Measurements from ENCODE around the gene ADAMTS3.

The ADAMTS3 gene

GRCh38 chr4:72388521-72388920, 180.5 kb downstream of the ADAMTS3 start:
- FAIRE-seq (no peak), DNase-seq (ENCODE audit: insufficient read length, low spot score) (no peak)
- no peak for TF ChIP-seq POLR2A (IDR thresholded peaks at IDR 0.05; ENCODE audit: low read depth, low read length)

- FAIRE-seq (no peak), DNase-seq (ENCODE audit: insufficient read length, low spot score) (no peak)
- no peak for TF ChIP-seq POLR2A (IDR thresholded peaks at IDR 0.05; ENCODE audit: low read depth, low read length)
Measured at GRCh38 chr4:72387959-72388358, 181.1 kb downstream of the ADAMTS3 start.

DNA sequence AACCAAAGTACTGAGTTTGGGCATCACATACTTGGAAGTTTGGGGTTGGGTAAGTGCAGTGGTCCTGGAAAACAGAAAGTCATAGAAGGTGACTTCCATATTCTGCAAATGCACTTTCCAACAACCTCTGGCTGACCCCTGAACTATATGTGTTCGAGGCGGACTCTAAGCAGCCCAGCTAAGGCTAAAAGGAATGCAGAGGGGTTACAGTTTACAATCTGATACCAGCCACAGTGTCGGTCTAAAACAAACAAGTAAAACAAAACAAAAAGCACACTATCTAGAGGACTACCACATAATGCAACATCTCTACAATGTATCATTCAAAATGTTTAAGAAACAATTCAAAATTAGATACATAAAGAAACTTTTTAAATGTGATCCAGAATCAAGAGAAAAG, 185.6 kb downstream of the ADAMTS3 start:
- DNase-seq (ENCODE audit: insufficient read length, low spot score): no peak
- no peak for FAIRE-seq
- no peak for TF ChIP-seq POLR2A (IDR thresholded peaks at IDR 0.05; ENCODE audit: low read depth, low read length)

DNA sequence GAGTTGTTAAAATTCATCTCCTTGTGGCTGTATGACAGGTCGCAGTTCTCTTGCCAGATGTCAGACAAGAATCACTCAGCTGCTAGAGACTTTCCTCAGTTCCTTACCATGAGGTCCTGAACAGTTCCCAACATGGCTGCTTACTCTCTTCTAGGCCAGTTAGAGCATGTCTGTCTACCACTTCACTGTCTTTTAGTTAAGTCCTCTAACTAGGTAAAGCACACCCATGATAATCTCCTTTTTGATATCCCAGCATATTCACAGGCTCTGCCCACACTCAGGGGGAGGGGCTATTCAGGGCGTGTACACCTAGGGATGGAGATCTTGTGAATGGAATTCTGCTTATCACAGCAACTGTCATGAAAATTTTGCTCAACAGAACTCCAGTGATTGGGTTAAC, 190.1 kb downstream of the ADAMTS3 start:
- no peak for TF ChIP-seq POLR2A (IDR thresholded peaks at IDR 0.05; ENCODE audit: low read depth, low read length)
- no peak for FAIRE-seq
- DNase-seq (ENCODE audit: insufficient read length, low spot score): no peak

DNA sequence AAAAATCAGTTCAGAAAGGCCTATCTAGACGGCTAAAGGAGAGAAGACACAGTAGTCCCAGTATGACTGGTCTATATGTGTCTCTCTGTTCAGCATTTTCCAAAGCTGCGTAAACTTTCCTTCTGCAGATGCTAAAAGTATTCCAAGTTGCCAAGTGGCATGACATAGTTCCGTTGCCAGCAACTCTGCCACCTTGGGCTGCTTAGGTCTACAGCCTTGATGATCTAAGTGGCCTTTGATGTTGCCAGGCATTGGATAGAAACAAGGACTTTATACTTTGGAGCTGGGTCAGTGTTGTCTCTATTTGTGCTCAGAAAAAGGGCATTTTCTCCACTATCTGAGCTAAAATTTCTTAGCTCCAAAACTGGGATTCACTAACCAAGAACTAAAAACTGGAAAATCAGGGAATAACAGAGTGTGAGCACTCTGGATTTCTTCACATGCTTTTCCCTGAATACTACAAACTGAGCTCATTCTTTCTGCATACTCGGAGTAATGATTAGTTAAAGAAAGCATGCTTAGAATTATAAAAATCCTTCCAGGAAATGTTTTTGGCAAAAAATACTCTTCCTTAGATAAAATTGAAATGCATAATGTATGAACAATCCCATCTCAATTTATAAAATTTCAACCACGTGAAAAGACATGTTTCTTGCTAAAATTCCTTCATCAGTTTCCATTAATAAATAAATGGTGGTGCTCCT, 191.4 kb downstream of the ADAMTS3 start:
- no peak for DNase-seq (ENCODE audit: insufficient read length, low spot score)
- no peak for TF ChIP-seq POLR2A (IDR thresholded peaks at IDR 0.05; ENCODE audit: low read depth, low read length)

GRCh38 chr4:72376901-72377300, 192.1 kb downstream of the ADAMTS3 start:
- no peak for FAIRE-seq
- TF ChIP-seq POLR2A (IDR thresholded peaks at IDR 0.05; ENCODE audit: low read depth, low read length): no peak
- no peak for DNase-seq (ENCODE audit: insufficient read length, low spot score)

More for the DNA sequence above, 191.4 kb downstream of the ADAMTS3 start:
- no peak for FAIRE-seq

- no peak for DNase-seq (ENCODE audit: insufficient read length, low spot score)
- FAIRE-seq: no peak
- no peak for TF ChIP-seq POLR2A (IDR thresholded peaks at IDR 0.05; ENCODE audit: low read depth, low read length)
Measured at GRCh38 chr4:72375073-72375736, 193.8 kb downstream of the ADAMTS3 start.

DNA sequence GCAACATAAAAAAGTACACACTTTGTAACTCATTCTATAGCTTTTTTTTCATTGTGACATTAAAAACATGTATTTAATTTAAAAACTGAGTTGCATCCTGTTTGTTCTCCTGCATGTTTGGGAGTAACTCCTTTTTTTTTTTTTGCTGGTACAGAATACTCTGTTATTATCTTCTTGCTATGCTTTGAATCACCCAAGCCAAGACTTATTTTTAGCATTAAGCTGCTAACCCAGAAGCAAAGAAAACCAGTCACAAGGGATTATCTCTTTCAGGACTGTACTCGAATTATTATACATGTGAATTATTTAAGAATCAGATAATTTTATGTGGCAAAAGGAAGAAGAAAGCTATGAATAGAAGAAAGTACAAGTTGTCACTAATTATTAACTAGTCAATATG, 194.9 kb downstream of the ADAMTS3 start:
- no peak for DNase-seq (ENCODE audit: insufficient read length, low spot score)
- no peak for FAIRE-seq
- TF ChIP-seq POLR2A (IDR thresholded peaks at IDR 0.05; ENCODE audit: low read depth, low read length): no peak

- no peak for FAIRE-seq
- no peak for TF ChIP-seq POLR2A (IDR thresholded peaks at IDR 0.05; ENCODE audit: low read depth, low read length)
- no peak for DNase-seq (ENCODE audit: insufficient read length, low spot score)
Measured at GRCh38 chr4:72366601-72367000, 202.4 kb downstream of the ADAMTS3 start.

DNA sequence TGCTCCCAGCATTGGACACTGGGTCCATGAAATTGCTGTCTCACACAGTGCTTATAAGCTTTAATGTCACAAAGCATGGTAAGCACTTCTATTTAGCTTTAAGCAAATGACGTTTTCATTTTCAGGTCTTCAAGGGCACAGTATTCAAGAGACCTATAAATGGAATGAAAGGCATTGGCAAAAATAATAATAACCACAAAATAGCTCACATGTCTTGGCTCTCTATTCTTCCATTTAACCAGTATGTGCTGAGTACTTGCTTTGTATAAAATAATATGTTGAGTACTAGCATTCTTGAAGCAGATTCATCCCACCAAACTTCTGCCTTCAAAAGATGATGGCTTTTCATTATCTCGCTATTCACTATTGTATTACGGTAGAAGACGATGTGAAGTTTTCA, 203.0 kb downstream of the ADAMTS3 start:
- no peak for TF ChIP-seq POLR2A (IDR thresholded peaks at IDR 0.05; ENCODE audit: low read depth, low read length)
- no peak for FAIRE-seq
- no peak for DNase-seq (ENCODE audit: insufficient read length, low spot score)

DNA sequence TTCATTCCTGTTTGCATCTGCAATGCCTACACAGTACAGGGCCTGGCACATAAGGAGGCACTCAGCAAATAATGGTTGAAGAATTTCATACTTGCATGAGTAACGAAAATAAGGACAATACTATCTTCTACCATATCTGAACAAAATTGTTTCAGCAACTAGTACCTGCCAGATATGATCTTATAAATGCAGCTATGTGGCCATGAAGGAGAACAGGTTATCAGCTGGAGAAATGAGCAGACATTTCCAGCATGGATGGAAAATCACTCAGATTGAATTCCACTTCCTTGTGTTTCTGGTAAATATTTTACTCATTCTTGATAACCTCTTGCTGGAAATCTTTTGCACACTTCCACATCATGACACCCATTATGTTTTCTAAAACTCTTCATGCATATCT, 204.0 kb downstream of the ADAMTS3 start:
- TF ChIP-seq POLR2A (IDR thresholded peaks at IDR 0.05; ENCODE audit: low read depth, low read length): no peak
- FAIRE-seq: no peak
- no peak for DNase-seq (ENCODE audit: insufficient read length, low spot score)

GRCh38 chr4:72360075-72360474, 208.9 kb downstream of the ADAMTS3 start:
- no peak for TF ChIP-seq POLR2A (IDR thresholded peaks at IDR 0.05; ENCODE audit: low read depth, low read length)
- no peak for FAIRE-seq
- no peak for DNase-seq (ENCODE audit: insufficient read length, low spot score)

DNA sequence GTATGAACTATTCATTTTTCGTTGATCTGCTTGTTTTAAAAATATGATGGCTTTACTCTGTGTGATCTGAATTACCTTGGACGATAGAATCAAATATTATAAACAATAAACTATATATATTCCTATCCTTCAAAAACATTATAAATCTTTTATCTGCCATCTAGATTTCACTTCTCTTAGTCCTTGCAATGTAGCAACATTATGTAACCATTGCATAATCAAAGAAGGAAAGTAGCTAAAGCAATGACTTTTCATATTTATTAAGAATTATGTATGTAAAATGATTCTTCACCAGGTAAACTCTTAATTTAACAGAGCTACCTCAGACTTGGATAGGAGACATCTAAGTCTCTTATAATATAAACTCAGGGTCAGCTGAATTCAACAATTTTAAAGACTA, 210.5 kb downstream of the ADAMTS3 start:
- DNase-seq (ENCODE audit: insufficient read length, low spot score) (no peak), FAIRE-seq (no peak)
- TF ChIP-seq POLR2A (IDR thresholded peaks at IDR 0.05; ENCODE audit: low read depth, low read length): no peak

GRCh38 chr4:72357908-72358307, 211.1 kb downstream of the ADAMTS3 start:
- TF ChIP-seq POLR2A (IDR thresholded peaks at IDR 0.05; ENCODE audit: low read depth, low read length): no peak
- FAIRE-seq (no peak), DNase-seq (ENCODE audit: insufficient read length, low spot score) (no peak)

DNA sequence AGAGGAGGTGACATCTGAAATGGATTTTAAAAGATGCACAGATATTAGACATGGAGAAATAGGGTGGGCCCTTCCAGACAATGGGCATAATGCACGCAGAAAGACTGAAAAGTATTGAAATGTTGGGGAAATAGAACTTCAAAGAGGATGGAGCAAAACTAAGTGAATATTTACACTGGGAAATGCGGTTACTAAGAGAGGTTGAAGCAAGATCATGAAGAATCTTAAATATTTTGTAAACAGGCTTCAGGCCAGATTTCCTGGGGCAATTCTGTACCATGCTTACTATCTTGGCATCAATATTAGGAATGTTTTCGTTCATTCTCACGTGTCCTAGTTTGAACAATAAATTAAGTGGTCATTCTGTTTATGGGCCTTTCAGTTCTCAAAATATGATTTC, 216.3 kb downstream of the ADAMTS3 start:
- TF ChIP-seq POLR2A (IDR thresholded peaks at IDR 0.05; ENCODE audit: low read depth, low read length): no peak
- FAIRE-seq (no peak), DNase-seq (ENCODE audit: insufficient read length, low spot score) (no peak)
